GM19023 (cell line): ENCODE measurements around the gene PWWP2B.

Experiments used
- ATAC-seq: cut with Tn5 transposase; IDR thresholded peaks from one replicate; pipeline ENCODE4 v1.9.1; 2021; ENCODE audit warnings: mild to moderate bottlenecking, moderate library complexity; ENCODE audit not compliant: unreplicated experiment

PWWP2B gene

GRCh38 chr10:132392811-132393694, 3.9 kb upstream of the PWWP2B start:
- no peak for ATAC-seq

- ATAC-seq: no peak
These were observed 3.3 kb upstream of the PWWP2B start for GRCh38 chr10:132393695-132394181.

- ATAC-seq: no peak
These were observed 2.7 kb upstream of the PWWP2B start for GRCh38 chr10:132394201-132394811.

- no peak for ATAC-seq
These were observed 1.9 kb upstream of the PWWP2B start for GRCh38 chr10:132394936-132395703.

- no peak for ATAC-seq
These were observed 1.1 kb upstream of the PWWP2B start for GRCh38 chr10:132395704-132396493.

- ATAC-seq: no peak
These were observed 435 bp upstream of the PWWP2B start for GRCh38 chr10:132396494-132397035.

- ATAC-seq: peak; percentile 25
These were observed 918 bp downstream of the PWWP2B start for GRCh38 chr10:132397671-132398565.

GRCh38 chr10:132398566-132398991, 1.6 kb downstream of the PWWP2B start:
- no peak for ATAC-seq

GRCh38 chr10:132399117-132400035, 2.4 kb downstream of the PWWP2B start:
- ATAC-seq: no peak

- ATAC-seq: no peak
These were observed 3.1 kb downstream of the PWWP2B start for GRCh38 chr10:132400041-132400546.

GRCh38 chr10:132400547-132401151, 3.6 kb downstream of the PWWP2B start:
- ATAC-seq: no peak

- ATAC-seq: no peak
These were observed 4.6 kb downstream of the PWWP2B start for GRCh38 chr10:132401401-132402118.

- ATAC-seq: no peak
These were observed 5.8 kb downstream of the PWWP2B start for GRCh38 chr10:132402781-132403241.

- ATAC-seq: no peak
These were observed 6.6 kb downstream of the PWWP2B start for GRCh38 chr10:132403511-132404168.

GRCh38 chr10:132404169-132404880, 7.3 kb downstream of the PWWP2B start:
- no peak for ATAC-seq
